GM19463 (cell line): ENCODE results near the gene NRXN3.

ENCODE experiments used
- ATAC-seq: cut with Tn5 transposase; IDR thresholded peaks from one replicate; pipeline ENCODE4 v1.9.1; 2021; ENCODE audit warnings: mild to moderate bottlenecking, moderate library complexity; ENCODE audit not compliant: unreplicated experiment

The NRXN3 gene

DNA sequence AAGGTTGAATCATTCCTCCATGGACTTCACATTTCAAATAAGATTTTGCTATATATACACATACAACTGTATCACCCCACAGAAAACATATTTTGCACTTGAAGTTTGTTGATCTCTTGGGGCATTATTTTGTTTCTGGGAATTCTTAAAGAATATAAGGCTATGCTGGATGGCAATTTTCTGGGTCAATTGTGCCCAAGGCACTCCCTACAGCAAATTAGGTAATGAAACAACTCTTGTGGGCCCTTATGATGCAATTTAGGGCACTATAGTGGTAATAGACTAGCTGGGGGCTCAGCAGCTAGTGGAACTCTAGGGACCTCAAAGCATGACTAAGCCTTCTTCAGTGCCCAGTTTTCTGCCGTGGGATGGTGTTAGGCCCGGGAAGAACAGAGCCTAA is 444.4 kb downstream of the NRXN3 start:
- no peak for ATAC-seq

DNA sequence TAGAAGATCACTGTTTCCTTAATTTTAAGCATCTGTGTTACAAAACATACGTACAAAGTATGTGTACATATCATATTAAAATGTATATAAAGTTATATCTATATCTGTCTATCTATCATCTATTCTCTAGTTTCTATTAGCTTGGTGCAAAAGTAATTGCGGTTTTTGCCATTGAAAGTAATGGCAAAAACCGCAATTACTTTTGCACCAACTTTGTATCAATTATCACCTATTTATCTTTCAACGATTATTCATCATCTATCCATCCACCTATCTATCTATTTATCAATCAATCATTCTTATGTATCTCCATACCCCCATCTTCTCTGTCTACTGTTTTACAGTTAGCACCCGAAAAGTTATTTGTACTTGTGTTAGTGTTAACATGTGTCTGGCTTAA is 447.6 kb downstream of the NRXN3 start:
- ATAC-seq, result no peak

DNA sequence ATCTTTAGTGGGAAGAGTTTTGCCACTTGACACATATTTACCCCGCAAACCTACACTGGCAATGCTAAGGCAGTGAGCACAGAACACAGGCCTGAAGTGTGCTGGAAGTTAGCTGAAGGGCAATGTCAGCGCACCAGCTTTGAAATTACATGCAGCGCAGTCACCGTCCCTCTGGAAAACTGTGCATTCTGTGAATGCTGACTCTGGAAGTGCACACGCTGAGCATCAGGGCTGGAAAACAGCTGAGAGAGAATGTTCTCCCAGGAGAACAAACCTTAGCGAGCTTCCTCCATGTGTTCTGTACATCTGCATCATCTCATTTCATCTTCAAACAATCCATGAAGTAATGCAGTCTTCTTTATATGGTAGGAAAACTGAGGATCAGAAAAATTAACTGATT is 448.2 kb downstream of the NRXN3 start:
- ATAC-seq, result no peak

DNA sequence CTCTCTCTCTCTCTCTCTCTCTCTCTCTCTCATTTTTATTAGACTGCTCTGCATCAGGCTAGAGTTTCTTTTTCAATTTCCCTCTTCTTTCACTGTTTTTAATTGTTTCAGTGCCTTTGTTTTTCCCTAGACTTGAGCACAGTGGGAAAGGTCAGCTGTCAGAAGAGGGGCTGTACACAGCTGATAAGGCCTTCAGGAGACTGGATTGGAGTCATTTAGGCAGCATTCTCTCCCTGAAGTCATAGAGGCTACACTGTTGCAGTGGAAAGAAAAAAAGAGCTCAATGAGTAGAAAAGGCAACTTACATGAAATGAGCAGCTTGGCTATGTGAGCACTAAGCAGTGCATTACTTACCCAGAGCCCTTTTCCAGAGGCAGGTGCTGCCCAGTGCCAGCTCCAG is 456.9 kb downstream of the NRXN3 start:
- ATAC-seq, result no peak

DNA sequence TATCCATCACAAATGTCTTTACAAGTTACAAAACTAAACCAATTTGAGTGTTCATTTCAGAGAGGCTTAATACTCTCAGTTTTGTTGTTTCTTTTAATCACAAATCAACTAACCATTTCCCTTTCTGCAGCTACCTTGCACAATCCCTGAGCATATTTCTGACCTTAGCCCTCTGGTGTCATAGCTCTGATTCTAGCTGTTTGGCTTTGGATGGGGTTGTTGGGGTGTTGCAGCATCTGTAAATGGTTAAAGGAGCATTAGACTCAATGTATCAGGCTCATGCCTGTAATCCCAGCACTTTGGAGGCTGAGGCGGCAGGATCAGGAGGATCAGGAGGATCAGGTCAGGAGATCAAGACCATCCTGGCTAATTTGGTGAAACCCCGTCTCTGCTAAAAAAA is 461.4 kb downstream of the NRXN3 start:
- no peak for ATAC-seq

DNA sequence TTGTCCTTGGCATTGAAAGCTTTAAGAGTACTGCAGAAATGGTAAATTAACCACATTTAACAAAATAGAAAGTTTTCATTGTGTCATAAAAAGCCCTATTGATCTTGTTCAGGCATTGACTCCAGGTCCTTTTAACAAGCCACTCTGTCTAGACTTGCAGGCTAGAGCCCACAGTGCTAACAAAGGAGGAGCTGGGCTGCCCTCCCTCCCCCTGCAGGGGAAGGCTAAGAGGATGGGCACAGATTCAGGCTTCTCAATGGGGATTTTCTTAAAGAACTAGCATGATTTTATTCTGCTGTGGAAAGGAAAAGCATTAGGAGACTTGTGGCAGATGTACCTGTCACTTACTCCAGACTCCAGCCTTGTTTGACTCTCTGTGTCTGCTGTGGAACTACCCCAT is 463.6 kb downstream of the NRXN3 start:
- no peak for ATAC-seq

DNA sequence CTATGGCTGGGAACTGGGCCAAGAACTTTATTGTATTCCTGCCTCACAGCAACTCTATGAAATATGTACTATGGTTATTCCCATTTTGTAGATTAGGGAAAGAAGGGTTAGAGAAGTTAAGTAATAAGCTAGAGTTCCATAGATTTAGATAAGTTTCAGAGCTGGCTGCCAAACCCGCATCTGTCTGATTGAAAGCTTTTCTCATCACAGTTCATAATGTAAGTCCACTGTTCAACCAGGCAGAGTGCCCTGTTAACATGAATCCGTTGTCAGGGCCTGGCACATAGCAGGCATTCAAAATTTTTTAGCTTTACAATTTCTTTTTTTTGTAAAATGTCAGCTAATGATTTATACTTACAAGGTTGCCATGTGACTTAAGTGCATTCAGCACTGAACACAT is 467.3 kb downstream of the NRXN3 start:
- no peak for ATAC-seq

DNA sequence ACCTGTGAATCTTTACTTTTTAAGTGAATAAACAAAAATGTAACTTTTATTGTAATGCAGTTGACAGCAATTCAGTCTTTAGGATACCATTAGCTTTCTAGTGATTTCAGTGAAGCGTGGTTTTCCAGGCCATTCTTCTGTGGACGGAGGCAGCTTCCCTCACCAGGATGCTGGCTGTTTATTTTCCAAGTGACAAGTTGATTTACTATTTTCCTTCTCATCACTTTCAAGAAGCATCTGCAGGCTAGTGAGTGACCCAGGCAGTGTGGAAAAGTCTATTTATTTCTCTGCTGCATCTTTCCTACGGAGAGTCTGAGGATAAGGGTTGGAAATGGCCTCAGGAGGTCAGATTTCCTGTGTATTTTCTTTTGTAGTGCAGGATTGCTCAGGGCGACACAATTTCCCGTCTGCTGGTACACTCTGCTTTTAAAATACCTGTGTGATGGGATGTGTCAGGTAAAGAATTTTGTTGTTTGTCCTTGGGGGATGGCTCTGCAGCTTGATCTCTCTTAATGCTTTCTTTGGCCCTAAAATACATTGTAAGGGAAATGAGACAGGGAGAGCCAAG is 467.8 kb downstream of the NRXN3 start:
- ATAC-seq, result no peak

DNA sequence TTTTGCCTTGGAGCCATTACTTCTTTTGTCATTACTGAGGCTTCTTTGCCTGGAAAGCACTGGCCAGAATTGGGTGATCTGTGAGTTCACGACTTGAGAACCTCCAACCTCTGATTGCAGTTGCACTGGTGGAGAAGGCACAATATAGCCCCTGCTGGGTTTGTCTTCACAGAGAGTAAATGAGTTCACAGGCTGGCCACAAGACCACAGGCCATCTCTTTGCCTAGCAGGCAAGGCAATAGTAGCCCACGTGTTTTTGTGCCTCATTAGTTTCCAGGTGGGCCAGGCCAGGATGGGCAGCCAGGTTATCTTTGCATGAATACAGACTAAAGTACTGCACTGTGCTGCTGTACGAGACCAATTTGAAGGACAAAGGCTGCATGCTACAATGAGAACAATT is 468.8 kb downstream of the NRXN3 start:
- no peak for ATAC-seq

DNA sequence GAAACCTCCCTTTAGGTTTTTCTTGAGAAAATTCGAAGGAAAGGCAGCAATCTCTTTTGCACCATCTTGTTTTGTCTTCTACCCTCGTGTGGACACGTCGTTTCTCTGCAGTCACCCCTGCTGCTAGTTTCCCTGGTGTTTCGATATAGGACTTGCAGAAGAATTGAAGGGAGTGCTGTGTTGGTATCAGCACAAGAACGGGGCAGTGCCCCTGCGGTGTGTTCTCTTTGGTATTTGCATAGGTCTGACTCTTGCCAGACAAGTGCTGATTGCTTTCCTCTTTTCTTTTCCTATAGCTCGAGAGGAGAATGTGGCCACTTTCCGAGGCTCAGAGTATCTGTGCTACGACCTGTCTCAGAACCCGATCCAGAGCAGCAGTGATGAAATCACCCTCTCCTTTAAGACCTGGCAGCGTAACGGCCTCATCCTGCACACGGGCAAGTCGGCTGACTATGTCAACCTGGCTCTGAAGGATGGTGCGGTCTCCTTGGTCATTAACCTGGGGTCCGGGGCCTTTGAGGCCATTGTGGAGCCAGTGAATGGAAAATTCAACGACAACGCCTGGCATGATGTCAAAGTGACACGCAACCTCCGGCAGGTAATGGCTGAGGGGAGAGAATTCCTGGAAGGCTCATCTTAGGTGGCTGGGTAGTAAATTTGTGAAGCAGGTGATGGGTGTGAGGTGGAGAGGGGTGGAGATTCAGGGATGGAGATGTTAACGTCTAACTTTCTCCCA is 474.8 kb downstream of the NRXN3 start:
- ATAC-seq, result no peak

DNA sequence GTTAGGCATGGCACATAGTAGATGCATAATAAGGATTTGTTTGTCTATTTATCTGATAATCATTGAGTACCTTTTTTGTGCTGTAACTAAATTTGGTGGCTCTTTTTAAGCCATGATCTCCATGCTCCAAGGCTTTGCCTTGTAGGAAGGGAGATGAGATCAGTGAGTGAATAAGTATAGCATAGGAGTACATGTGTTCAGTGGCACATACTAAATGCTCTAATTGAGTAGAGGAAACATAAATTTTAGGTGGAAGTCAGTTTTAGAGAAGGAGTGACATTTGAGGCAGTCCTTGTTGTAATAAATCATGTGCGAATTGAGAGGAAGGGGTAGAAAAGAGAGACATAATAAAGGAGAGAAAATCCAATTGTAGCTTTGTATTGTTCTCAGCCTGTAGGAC is 482.6 kb downstream of the NRXN3 start:
- no peak for ATAC-seq

DNA sequence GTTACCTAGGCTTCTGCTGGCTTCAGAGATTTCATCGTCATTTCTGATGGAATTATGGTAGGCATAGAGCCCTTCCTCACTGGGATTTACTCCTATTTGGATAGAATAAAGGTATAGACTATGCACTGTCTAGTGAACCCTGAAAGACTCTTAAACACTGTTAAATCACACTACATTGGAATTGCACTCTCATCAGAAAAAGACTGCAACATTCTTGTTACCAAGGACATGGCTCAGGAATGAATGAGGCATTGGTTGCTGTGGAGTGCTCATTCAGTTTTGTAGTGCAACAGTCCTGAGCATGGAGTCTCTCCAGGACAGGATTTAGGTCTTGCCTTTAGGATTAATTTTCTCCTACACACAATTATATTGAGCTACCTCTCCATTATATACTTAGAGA is 483.0 kb downstream of the NRXN3 start:
- ATAC-seq, result no peak

DNA sequence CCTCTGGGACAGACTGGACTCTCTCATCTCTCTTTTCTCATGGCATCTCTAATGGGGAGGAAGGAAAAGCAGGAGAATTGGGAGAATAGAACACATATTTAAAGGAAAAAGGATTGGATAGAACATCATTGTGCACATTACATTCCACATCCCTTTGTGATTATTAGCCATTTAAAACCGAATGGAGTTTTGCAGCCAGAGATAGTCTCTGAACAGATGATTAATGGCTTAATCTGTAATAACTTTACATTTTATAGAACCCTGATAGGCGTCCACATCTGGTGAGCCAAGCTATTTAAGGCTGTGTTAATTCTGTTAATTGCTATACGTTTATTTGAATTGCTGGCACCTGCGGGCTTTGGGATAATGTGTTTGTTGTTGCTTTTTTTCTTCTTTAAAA is 487.3 kb downstream of the NRXN3 start:
- ATAC-seq, result no peak

DNA sequence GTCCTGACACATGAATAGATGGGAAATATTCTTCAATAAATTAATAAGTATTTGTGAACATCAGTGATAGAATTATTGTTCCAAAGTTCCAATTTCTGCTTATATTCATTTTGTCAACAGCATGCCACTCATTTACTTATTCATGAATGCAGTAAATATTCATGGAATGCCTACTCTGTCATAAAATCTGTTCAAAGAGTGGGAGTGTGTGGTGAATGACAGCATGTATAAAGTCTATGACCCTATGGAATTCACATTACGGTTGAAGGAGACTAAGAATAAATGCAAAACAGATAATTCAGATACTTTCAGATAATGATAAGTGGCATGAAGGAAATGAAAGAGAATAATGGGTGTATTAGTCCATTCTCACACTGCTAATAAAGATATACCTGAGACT is 494.7 kb downstream of the NRXN3 start:
- no peak for ATAC-seq

DNA sequence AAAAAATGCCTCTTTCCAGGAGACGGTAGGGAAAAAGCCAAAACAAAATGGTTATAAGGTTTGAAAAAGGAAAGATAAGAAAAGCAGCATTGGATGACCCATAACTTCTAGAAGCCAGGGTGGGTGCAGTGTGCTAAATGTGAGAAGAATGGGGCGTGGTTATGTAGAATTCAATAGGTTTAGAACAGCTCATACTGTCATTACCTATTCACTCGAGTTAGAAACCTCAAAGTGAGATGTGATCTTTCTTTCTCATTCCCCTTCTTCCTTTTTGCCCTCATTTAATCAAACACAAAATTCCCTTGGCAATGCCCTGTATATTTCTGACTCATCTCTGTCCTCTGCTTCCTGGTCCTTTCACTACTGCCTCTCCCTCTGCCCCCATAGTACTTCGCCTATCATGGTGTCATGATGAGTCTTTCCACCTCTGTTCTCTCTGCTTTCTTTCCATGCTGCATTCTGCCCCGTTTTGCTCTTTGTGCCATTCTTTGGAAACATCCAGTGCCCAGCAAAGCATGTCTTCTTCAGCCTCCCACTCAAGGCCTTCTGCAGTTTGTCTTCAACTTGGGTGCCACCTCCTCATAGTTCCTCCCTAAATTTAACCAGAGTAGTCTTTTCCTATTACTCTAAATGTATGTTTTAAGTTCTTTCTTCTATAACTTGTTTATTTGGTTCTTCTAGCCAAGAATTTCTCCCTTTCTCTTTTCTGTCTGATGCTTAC is 496.3 kb downstream of the NRXN3 start:
- no peak for ATAC-seq

DNA sequence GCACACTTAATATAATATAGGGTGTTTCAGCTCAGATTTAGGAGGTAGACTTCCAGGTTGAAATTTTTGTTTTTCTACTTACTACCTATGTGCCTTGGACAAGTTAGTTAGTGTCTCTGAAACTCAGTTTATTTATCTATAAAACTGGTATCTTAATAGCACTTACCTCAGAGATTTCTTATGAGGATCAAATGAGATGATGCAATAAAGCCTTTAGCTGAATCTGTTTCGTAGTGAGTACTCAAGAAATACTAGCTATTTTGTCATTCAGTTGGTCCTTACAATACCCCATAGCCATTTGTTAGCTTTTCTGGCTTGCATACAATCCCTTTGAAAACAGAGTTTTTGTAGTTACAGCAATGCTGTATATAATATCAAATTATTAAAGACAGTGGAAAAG is 497.0 kb downstream of the NRXN3 start:
- no peak for ATAC-seq

DNA sequence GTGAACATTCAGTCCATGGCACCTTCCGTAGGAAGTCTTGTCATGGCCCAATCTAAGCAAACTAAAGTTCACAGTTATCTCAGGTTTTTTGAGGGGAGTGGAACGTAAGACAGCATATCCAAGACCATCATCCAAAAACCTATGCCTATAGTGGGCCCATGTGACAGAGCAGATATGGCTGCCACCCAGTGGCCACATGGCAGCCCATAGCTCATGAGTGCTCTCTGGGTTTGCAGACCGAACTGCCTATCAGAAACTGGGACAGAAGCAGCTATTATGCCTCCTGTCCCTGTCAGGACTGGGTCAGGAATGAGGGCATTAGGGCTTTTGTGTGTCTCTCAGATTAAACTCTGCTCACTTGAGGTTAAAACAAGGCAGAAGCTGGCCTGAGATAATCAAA is 503.7 kb downstream of the NRXN3 start:
- no peak for ATAC-seq

DNA sequence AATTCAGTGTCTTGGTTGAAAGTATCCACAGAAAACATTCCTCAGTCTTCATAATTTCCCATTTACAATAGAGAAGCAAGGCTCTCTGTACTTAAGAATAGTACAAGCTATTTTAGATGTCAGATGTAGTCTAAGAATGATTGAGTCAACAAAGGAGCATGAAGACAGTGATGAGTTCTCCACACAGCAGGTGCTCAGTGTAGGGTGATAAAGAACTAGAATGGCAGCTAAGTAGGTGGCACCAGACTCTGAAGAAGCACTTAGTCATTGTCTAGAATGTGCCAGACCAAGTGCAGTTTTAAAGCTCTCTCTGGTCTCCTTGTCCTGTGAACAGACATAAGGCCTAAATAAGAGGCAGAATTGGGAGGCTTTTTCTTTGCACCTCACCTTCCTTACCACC is 504.6 kb downstream of the NRXN3 start:
- ATAC-seq, result no peak

DNA sequence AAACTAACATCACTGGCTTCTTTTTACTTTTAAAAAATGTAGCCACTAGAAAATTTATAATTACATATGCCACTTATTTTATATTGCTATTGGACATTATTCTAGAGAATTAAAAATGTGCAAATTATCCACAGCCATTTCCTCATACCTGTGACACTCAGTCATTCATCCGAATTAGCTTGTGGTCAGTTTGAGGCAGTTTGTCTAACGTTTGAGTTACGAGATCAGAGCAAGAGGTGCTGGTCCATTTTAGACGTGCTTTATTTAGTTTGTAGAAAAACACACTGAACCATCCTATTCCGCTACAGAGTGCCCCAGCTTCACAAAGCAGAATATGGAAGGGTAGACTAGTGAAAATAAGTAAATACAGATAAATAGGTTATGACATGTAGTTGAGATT is 513.0 kb downstream of the NRXN3 start:
- ATAC-seq, result no peak

DNA sequence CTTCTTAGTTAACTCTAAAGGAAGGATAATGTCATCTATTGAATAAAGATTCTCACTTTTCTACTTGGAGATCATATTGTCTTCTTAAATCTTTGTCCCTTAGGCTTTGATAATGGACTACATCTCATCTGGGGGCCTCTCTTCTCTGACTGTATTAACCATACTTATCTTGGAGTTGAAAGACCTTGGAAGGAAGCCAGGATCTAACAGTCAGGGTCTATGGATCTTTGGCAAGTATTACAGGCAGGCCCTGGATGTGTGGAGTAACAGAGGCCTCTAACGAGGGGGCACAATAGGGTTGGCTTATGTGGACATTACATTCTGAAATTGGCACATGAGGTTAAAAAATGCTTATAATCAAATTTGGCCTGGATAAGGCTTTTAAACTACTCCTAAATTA is 513.8 kb downstream of the NRXN3 start:
- ATAC-seq, result no peak

DNA sequence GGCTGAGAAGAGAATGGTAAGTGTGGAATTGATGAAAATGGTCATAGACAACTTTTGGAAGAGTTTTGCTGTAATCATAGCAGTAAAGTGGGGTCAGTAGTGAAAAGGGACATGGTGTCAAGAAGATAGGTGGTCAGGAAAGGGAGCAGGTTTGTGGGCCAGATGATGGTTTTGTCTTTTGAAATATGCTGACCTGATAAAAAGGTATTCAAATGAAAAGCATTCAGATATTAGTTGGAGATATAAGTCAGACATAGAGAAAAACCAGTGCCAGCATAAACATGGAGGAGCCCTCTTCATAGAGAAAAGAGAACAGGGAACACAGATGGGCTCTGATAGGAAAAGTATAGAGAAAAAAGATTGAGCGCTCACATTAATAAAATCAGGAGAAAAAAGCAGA is 518.3 kb downstream of the NRXN3 start:
- no peak for ATAC-seq

DNA sequence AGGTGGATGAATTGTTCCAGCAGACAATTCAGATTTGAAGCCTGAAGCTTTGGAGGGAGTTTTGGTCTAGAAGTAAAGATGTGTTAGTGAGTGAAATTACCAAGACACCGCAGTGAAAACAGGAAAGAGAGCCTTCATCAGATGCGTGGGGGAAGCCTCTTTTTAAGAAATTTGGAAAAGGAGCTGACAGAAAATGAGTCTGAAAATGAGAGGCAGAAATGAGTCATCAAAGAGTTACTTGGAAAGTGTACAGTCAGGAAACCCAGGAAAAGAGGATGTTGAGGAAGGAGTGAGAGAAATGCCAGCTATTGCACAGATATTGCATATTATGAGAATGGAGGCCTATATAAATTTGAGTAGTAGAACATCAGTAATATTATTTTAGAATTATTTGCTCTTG is 520.7 kb downstream of the NRXN3 start:
- no peak for ATAC-seq
